NCI-H2171 (cell line): ENCODE data around the gene COPZ2.
"Not testable (repeated sequence)": the region's sequence is repeated elsewhere in the genome, so short reads cannot be mapped to it uniquely, and the experiment has no call there.

Source experiments
- DNase-seq: peaks from one replicate; lab custom pipeline; 2025; lab: John Stamatoyannopoulos, UW

COPZ2 gene, protein sequence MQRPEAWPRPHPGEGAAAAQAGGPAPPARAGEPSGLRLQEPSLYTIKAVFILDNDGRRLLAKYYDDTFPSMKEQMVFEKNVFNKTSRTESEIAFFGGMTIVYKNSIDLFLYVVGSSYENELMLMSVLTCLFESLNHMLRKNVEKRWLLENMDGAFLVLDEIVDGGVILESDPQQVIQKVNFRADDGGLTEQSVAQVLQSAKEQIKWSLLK

DNA sequence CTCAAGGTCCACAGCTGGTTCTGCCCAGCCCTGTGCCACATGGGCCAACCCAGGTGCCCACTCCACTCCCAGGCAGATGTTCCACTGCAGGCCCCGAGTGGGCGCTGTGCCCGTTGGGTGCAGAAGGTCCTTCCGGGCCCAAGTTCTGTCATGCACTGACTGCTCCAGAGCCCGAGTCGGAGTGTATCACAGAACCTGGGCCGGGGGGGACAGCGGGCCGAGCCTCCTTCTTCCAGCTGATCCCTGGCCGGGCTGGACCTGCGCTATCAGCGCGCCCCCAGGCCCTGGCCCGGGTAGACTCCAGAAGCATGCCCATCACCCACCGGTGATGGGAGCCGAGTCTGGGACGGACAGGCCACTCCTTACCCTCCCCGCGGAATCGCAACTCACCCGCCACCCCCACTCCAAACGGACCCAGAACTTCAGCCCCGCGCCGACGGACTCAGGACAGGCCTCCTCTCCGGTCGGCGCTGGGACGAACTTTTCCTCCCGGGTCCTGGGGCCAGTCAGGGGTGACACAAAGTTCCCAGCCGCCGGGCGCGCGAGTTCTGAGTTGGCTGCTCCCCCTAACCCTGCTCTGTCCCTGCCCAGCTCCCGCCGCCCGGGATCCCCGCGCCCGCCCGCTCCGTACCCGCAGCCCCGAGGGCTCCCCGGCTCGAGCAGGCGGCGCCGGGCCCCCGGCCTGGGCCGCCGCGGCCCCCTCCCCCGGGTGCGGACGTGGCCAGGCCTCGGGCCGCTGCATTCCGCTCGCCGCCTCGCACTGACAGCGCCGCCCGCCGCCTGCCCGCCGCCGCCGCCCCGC lies at the start of gene COPZ2:
Gene COPZ2, minus strand, starts transcription at position 762 of the 802 bp plus-strand sequence. Its CDS starts 20 bp downstream, at position 742.
- no peak for DNase-seq

DNA sequence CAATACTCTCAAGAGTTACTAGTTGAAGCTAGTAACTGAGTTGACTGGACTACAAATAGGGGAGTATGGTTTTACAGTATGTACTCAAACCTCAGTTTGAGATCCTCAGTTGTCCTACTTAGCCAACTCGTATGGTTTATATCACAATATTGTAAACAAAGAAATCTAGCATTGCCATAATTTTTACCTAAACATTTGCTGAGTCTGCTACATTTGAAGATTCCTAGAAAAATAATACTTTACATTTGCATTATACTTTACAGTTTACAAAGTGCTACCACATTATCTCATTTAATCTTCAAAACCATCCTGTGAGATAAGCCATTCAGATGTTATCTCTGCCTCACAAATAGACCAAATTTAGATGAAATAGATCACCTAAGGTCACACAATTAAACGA lies 47.3 kb upstream of the COPZ2 start:
- DNase-seq = no peak

DNA sequence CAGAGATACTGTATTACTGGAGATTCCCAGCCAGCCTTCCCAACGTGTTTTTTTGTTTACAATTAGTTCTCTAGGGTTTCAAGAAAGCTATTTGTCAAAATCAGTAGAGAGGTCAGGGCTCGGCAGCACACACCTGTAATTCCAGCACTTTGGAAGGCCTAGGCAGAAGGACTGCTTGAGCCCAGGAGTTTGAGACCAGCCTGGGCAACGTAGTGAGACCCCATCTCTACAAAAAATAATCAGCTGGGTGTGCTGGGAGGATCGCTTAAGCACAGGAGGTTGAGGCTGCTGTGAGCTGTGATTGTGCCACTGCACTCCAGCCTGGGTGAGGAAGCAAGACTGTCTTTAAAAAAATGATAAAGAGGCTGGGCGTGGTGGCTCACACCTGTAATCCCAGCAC lies 44.3 kb upstream of the COPZ2 start:
- DNase-seq = no peak

DNA sequence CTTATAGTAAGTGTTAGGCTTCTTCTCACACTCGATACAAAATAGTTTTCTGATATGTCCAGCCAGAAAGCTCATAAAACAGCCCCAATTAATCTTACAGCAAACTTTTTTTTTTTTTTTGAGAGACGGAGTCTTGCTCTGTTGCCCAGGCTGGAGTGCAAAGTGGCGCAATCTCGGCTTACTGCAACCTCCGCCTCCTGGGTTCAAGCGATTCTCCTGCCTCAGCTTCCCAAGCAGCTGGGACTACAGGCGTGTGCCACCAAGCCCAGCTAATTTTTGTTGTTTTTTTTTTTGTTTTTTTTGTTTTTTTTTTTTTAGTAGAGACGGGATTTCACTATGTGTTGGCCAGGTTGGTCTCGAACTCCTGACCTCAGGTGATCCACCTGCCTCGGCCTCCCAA lies 39.6 kb upstream of the COPZ2 start:
- not testable (repeated sequence) for DNase-seq

DNA sequence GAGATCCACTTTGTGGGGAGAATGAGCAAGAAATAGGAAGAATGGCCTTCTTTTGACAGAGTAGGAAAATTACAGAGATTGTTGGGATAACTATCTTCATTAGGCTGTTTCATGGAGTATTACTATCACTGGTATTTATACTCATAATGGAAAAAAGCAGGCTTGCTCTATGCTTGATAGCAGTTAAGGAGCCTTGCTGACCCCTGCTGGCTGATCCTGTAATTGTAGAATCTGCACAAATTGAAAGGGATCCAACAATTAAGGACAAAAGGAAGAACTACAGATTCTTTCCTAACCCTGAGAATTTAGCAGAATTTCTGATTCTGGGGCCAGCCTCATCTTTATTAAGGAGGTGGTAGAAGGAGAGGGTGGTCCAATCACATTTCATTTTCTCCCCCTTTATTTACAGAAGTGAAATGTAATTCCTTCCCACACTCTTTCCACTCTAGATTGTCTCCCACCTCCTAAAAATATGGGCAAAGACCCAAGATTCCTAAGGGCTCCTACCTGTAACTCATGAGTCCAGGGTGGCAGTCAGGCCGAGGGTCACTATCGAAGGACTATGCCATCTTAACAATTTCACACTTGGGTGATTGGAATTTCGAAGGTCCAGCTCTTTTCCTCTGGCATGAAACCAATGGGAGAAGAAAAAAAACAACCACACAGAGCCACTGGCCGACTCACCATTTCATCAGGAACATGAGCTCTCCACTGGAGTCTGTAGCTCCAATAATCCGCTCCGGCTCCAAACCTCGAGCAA lies 36.9 kb upstream of the COPZ2 start:
- peak; percentile 21 for DNase-seq

DNA sequence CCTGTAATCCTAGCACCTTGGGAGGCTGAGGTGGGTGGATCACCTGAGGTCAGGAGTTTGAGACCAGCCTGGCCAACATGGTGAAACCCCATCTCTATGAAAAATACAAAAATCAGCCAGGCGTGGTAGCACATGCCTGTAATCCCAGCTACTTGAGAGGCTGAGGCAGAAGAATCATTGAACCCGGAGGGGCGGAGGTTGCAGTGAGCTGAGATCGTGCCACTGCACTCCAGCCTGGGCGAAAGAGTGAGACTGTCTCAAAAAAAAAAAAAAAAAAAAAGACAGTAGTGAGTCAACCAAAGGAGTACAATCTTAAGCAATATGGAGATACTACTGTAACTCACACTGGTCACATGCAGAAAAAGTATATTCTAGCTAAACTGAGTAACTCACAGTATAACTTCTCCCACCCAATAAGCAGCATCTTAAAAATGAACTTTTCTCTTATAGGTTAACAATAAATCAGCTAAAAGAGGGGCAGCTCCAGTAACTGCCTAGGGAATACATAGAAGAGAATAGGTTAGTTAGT lies 36.0 kb upstream of the COPZ2 start:
- DNase-seq = not testable (repeated sequence)

DNA sequence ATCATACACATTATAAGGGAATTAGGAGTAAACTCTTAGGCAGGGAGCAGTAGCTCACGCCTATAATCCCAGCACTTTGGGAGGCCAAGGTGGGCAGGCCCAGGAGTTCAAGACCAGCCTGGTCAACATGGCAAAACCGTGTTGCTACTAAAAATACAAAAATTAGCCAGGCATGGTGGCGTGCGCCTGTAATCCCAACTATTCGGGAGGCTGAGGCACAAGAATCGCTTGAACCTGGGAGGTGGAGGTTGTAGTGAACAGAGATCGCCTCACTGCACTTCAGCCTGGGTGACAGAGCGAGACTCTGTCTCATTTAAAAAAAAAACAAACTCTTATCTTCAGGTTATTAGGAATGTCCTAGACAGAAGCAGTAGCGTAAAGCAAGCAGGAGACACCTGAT lies 35.2 kb upstream of the COPZ2 start:
- DNase-seq = not testable (repeated sequence)

DNA sequence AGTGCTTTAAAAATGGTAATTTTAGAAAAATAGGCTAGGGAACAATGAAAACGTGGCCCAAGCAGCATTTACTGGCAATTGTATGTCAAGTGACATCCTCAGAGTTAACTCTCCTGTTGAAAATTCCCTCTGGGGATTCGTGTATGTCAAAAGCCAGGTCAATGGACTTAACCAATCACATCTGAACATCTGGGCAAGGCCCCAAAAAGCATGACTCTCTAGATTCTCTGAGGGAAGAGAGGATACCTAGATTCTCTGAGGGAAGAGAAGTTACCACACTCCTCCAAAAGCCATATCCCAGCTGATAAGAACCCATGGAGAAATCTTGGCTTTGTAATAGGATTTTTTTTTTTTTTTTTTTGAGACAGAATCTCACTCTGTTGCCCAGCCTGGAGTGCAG lies 34.1 kb upstream of the COPZ2 start:
- DNase-seq = no peak

DNA sequence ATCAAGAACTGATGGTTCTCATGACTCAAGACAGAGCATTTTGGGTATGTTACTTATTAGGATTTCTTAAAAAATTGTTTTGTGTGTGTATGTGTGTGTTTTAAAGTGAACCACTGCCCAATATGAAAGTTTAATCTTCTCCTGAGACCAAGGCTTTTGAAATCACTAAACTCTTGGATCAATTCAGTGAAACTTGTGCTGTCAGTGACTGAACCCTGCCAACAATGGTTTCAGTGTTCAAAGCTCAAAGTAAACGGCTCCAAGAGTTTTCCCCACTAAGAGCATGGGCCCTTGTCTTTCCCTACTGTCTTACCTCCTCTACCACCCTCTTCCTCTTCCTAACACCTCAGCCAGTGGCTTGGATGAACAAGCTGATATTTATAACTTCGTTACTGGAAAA lies 32.6 kb upstream of the COPZ2 start:
- no peak for DNase-seq

DNA sequence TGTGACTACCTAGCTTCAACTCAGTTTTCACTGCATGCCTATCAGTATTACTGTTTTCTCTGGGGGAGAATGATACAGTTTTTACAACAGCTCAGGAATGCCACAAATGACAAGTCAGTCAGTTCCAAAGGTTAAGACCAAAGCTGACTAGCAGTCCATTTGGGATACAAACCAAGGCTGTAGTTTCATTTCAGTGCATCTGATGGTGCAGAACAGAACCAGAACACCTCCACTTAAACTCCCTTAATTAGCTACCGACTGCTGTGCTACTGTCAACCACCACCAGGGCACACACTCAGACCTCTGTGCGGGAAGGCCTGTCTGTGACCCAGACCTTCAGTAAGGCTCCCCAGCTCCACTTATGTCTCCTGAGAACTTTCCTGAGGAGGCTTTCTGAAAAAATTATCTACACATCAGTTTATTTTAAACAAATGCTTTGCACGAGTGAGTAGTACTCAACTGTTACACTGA lies 30.9 kb upstream of the COPZ2 start:
- no peak for DNase-seq

DNA sequence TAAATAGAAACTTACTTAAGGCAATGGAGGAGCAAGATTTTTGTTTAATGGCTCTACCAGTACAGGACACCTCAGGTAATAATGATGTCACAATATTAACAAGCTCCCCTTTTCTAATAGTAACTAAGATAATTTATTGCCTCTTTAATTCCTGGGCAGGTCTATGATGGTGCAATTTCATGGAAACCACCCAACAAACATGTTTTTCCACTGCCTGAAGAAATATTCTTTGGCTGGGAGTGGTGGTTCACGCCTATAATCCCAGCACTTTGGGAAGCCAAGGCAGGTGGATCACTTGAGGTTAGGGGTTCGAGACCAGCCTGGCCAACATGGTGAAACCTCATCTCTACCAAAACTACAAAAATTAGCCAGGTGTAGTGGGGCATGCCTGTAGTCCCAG lies 30.2 kb upstream of the COPZ2 start:
- DNase-seq = not testable (repeated sequence)

DNA sequence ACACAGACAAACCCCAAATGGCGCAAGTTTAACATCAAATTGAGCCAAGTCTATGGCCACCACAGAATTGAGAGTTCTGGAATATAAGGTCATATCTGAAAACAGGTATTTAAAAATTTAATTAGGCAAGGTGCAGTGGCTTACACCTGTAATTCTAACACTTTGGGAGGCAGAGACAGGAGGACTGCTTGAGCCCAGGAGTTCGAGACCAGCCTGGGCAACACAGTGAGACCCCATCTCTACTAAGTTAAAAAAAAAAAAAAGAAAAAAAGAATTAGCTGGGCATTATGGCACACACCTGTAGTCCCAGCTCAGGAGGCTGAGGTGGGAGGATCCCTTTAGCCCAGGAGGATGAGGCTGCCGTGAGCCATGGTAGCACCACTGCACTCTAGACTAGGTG lies 29.6 kb upstream of the COPZ2 start:
- no peak for DNase-seq

DNA sequence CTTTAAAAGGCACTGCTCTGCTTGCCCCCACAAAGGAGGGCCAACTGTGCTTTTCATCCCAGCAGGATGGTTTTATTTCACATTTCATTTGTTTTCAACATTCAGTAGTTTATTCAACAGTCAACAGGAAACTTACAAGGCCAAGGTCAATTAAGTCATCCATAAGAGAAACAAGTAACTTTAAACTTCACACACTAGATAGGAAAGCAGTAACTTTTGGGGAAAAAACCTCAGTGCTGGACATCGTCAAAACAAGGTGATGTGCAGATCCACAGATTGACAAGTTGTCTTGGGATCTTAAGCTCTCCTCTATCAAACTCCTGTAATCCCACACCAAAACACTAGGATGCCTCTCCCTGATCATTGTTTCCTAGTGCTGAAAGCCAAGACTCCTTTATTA lies 29.1 kb upstream of the COPZ2 start:
- no peak for DNase-seq

DNA sequence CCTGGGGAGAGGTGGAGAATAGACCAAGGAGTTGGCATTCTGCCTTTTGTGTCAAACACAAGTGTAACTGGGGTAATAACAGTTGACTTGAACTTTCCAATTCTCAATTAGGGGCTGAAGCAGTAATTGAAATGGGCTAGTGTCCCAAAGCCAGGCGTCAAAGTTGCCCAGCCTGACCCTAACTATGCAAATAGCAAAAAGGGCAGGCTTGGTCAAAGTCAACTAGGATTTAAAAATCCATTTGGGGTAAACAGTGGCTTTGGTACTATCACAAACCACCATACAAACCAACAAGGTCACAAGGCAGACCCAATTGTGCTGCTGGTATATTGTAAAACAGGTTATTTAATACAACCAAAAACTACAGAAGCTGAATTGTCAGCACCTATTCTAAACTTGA lies 28.6 kb upstream of the COPZ2 start:
- DNase-seq = no peak

DNA sequence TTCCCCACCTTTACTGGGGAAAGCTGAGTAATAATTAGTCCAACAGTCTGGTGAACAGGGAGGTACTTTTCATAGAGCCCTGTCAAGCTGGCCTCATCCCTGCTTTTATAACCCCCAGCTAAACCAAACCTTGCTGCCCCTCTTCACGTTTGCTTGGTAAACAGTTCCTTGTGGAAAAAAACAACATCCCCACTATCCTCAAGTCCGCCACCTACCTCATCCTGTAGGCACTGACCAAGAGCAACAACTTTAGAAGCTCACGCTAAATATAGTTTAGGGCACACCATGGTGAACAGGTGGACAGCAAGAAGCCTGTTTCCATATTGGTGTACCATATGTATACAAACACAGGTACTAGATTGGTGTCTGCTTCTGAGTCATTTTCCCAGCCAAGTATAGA lies 27.0 kb upstream of the COPZ2 start:
- DNase-seq = no peak

DNA sequence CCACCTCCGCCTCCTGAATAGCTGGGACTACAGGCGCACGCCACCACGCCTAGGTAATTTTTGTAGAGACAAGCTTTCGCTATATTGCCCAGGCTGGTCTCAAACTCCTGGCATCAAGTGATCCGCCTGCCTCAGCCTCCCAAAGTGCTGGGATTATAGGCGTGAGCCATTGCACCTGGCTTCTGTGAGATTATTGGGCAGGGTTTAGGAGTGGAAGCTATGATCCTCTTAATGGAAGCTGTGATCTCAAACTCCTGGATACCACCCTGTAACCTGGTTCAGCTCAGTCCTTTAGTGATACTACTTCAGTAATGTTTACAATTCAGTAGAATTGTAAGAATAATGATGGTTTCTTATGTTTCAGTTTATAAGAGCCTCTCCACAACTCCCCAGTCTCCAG lies 24.7 kb upstream of the COPZ2 start:
- no peak for DNase-seq

DNA sequence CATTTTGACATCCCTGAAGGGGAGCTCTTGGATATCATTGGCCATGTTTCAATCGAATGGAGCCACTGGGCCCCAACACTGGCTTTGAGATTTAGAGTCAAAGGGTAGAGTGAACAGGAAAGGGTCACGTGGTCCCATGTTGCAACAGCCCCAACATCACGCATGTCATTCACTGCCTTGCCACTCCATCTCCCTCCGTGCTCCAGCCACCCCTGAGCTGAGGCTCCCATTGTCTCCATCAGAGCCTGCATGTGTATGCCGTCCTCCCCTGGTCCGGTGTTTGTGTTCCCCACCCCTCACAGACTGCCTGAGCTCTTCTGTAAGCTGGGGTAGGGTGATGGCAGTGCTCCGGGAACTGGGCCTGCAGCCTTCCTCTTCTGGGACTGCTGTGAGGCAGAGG lies 22.7 kb upstream of the COPZ2 start:
- no peak for DNase-seq

DNA sequence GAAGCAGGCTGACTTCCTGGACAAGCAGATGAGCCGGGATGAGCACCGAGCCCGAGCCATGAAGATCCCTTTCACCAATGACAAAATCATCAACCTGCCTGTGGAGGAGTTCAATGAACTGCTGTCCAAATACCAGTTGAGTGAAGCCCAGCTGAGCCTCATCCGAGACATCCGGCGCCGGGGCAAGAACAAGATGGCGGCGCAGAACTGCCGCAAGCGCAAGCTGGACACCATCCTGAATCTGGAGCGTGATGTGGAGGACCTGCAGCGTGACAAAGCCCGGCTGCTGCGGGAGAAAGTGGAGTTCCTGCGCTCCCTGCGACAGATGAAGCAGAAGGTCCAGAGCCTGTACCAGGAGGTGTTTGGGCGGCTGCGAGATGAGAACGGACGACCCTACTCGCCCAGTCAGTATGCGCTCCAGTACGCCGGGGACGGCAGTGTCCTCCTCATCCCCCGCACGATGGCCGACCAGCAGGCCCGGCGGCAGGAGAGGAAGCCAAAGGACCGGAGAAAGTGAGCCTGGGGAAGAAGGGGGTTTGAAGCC lies 21.6 kb upstream of the COPZ2 start:
- no peak for DNase-seq

DNA sequence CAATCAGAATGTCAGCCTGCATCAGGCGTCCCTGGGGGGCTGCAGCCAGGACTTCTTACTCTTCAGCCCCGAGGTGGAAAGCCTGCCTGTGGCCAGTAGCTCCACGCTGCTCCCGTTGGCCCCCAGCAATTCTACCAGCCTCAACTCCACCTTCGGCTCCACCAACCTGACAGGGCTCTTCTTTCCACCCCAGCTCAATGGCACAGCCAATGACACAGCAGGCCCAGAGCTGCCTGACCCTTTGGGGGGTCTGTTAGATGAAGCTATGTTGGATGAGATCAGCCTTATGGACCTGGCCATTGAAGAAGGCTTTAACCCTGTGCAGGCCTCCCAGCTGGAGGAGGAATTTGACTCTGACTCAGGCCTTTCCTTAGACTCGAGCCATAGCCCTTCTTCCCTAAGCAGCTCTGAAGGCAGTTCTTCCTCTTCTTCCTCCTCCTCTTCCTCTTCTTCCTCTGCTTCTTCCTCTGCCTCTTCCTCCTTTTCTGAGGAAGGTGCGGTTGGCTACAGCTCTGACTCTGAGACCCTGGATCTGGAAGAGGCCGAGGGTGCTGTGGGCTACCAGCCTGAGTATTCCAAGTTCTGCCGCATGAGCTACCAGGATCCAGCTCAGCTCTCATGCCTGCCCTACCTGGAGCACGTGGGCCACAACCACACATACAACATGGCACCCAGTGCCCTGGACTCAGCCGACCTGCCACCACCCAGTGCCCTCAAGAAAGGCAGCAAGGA lies 21.0 kb upstream of the COPZ2 start:
- DNase-seq = no peak

DNA sequence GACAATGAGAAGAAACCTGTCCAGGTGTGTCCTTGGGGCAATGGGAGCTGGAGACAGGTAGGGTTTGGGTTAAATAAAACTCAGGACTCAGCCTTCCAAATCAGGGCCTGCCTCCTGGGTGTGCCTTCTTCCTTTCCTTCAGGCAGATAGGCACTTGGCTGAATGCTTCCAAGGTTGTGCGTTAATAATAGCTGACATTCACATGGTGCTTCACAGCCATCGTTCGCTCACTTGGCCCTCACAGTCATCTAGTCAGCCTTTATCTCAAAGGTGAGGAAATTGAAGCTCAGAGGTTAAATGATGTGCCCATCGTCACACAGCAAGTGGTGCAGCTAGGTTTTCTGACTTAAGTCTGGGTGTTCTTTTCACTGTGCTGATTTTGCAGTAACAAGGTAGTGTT lies 20.0 kb upstream of the COPZ2 start:
- no peak for DNase-seq

DNA sequence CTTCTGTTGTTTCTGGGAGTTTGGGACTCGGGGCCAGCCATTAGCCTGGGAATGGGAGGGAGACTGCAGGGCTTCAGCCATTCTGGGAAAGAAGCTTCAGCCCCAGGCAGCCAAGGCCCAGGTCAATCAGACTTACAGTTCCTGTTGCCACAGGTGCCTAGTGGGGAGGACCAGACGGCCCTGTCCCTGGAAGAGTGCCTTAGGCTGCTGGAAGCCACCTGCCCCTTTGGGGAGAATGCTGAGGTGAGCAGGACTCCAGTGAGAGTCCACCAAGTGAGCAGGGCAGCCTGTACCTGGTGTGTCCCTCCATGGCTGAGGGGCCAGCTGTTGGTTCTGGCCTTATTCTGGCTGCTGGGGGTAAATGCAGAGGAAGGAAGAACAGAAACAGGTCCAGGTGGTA lies 19.3 kb upstream of the COPZ2 start:
- no peak for DNase-seq
